PFSK-1 (cell line): ENCODE results near the gene SRPRB.

Experiments used
- FOXP2 ChIP-seq: optimal IDR thresholded peaks from 2 replicates; pipeline ENCODE3; 2011; ENCODE audit warnings: borderline replicate concordance, control low read depth, inconsistent platforms; ENCODE audit not compliant: insufficient read depth; ENCODE audit errors: extremely low read length, extremely low read depth
- POLR2AphosphoS5 ChIP-seq: IDR thresholded peaks from 2 replicates; pipeline ENCODE4 v1.6.1; 2012; ENCODE audit warnings: low read depth, mild to moderate bottlenecking, control low read depth, low read length, moderate library complexity
- SIN3A ChIP-seq: IDR thresholded peaks from 2 replicates; pipeline ENCODE4 v1.6.1; 2012; ENCODE audit warnings: mild to moderate bottlenecking, low read length, moderate library complexity, borderline replicate concordance; ENCODE audit not compliant: insufficient read depth
- TAF1 ChIP-seq: IDR thresholded peaks from 2 replicates; pipeline ENCODE4 v1.6.1; 2012; ENCODE audit warnings: low read length, control low read depth, borderline replicate concordance; ENCODE audit not compliant: insufficient read depth
- TF ChIP-seq, protein P1 (sequence below), 2 experiments: IDR thresholded peaks; 2 replicates each; pipeline versions ENCODE4 v1.6.1 to v1.8.0; 2011 to 2012; ENCODE audit warnings: low read depth in 2 of 2, low read length in 2 of 2, control low read depth in 1 of 2, inconsistent platforms in 1 of 2, mild to moderate bottlenecking in 1 of 2, moderate library complexity in 1 of 2; ENCODE audit not compliant: insufficient read depth in 1 of 2

DNA sequence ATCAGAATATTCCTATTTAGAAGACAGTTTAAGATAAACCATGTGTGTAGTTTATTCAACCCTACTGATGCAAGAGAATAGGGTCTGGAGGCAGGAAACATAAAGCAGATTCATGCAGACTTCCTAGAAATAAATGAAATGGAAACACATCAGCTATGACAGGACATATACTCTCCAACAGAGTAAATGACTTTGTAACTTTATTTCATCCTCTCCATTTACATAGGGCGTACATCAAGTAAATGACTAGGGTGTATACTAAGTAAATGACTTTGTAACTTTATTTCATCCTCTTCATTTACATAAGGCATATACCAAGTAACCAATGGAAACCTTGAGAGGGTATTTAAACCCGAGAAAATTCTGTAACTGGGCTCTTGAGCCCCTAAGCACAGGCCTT, 17.6 kb upstream of the SRPRB start:
- TF ChIP-seq POLR2AphosphoS5, result no peak
- no peak for TF ChIP-seq SIN3A
- no peak for TF ChIP-seq TAF1
- TF ChIP-seq FOXP2, result no peak
- TF ChIP-seq, protein P1, sequence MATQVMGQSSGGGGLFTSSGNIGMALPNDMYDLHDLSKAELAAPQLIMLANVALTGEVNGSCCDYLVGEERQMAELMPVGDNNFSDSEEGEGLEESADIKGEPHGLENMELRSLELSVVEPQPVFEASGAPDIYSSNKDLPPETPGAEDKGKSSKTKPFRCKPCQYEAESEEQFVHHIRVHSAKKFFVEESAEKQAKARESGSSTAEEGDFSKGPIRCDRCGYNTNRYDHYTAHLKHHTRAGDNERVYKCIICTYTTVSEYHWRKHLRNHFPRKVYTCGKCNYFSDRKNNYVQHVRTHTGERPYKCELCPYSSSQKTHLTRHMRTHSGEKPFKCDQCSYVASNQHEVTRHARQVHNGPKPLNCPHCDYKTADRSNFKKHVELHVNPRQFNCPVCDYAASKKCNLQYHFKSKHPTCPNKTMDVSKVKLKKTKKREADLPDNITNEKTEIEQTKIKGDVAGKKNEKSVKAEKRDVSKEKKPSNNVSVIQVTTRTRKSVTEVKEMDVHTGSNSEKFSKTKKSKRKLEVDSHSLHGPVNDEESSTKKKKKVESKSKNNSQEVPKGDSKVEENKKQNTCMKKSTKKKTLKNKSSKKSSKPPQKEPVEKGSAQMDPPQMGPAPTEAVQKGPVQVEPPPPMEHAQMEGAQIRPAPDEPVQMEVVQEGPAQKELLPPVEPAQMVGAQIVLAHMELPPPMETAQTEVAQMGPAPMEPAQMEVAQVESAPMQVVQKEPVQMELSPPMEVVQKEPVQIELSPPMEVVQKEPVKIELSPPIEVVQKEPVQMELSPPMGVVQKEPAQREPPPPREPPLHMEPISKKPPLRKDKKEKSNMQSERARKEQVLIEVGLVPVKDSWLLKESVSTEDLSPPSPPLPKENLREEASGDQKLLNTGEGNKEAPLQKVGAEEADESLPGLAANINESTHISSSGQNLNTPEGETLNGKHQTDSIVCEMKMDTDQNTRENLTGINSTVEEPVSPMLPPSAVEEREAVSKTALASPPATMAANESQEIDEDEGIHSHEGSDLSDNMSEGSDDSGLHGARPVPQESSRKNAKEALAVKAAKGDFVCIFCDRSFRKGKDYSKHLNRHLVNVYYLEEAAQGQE (IDR thresholded peaks at IDR 0.05; ENCODE audit: insufficient read depth in 1 of 2, low read depth in 2 of 2, low read length in 2 of 2), result no peak
